HepG2 (cell line): ENCODE measurements around the gene GNRH2. TPM values are rescaled to one million over a fixed set of nuclear protein-coding genes. Genes with fewer than 3 reads are reported as not detected.

ENCODE experiments used
- ATAC-seq: fragments of 200-7000 bp; cut with Tn5 transposase; 3 replicates; pipeline ENCODE4 v1.9.1; 2020; ENCODE audit warnings: mild to moderate bottlenecking, moderate library complexity
- BruUV-seq: library from RNA; stranded (reverse); fragments of 400-500 nt; replicated peaks from 2 replicates; lab custom pipeline; 2021; lab: Mats Ljungman, UMichigan
- CTCF ChIA-PET: fragments of 300-600 bp; formaldehyde crosslinking; extraction: SDS; loops from one replicate; lab custom pipeline; 2021; ENCODE audit warnings: low total read pairs, inconsistent platforms, low intra/inter-chr PET ratio; lab: Yijun Ruan, JAX
- POLR2A ChIA-PET: fragments of 350-600 bp; sonication (Branson Sonifier 250); formaldehyde crosslinking; loops from one replicate; lab custom pipeline; 2020; ENCODE audit warnings: antibody characterized with exemption, inconsistent platforms; lab: Yijun Ruan, JAX
- DNase-seq: peaks from one replicate; pipeline ENCODE4 v3.0.0-alpha.2; 2015; ENCODE audit warnings: low spot score
- FAIRE-seq: peaks from 3 replicates; lab custom pipeline; 2011; peaks lifted over from hg19 to GRCh38; lab: Jason Lieb, UNC
- H2AFZ ChIP-seq: one replicate; pipeline ENCODE4 v1.6.1; 2011; ENCODE audit warnings: low read length, inconsistent platforms
- H3K27ac ChIP-seq: fragments of 300-600 bp; 3 replicates; pipeline ENCODE4 v1.8.0; 2011; ENCODE audit warnings: mixed run types, mild to moderate bottlenecking, mixed read lengths, low read length, inconsistent platforms; ENCODE audit not compliant: insufficient read depth; ENCODE audit errors: extremely low read length
- H3K27me3 ChIP-seq, 2 experiments: fragments of 200-600 bp in 1 of 2; 2 replicates in 1 of 2; 3 replicates in 1 of 2; pipeline versions ENCODE4 v1.6.0 to v1.8.0; 2011; ENCODE audit warnings: low read length in 2 of 2, mild to moderate bottlenecking in 2 of 2, moderate library complexity in 2 of 2, inconsistent platforms in 1 of 2; ENCODE audit not compliant: insufficient read depth in 2 of 2, control insufficient read depth in 1 of 2
- H3K36me3 ChIP-seq, 2 experiments: fragments of 200-600 bp in 1 of 2; replicated peaks in 1 of 2; 2 replicates in 1 of 2; 3 replicates in 1 of 2; pipeline versions ENCODE4 v1.5.1 to v1.8.0; 2011; ENCODE audit warnings: low read length in 2 of 2, inconsistent platforms in 1 of 2; ENCODE audit not compliant: insufficient read depth in 2 of 2, control insufficient read depth in 1 of 2
- H3K4me1 ChIP-seq: 2 replicates; pipeline ENCODE4 v1.5.1; 2012; ENCODE audit warnings: low read length, inconsistent platforms; ENCODE audit not compliant: insufficient read depth
- H3K4me2 ChIP-seq: 2 replicates; pipeline ENCODE4 v1.6.0; 2011; ENCODE audit warnings: low read depth, low read length, inconsistent platforms
- H3K4me3 ChIP-seq, 3 experiments: fragments of 200-600 bp in 1 of 3; sonication (generic), shearing (Covaris generic) in 1 of 3; replicated peaks in 1 of 3; 2 replicates each; pipeline ENCODE4 v1.5.1; 2011 to 2016; ENCODE audit warnings: low read length in 3 of 3, inconsistent platforms in 2 of 3, low read depth in 2 of 3, mild to moderate bottlenecking in 2 of 3, control low read depth in 1 of 3, mixed read lengths in 1 of 3; ENCODE audit not compliant: insufficient read depth in 1 of 3
- H3K79me2 ChIP-seq: one replicate; pipeline ENCODE4 v1.6.1; 2011; ENCODE audit warnings: low read length, inconsistent platforms; ENCODE audit not compliant: insufficient read depth
- H3K9ac ChIP-seq: 2 replicates; pipeline ENCODE4 v1.6.0; 2011; ENCODE audit warnings: mild to moderate bottlenecking, low read depth, low read length, inconsistent platforms; ENCODE audit not compliant: insufficient read depth
- H3K9me3 ChIP-seq: 2 replicates; pipeline ENCODE4 v1.5.1; 2012; ENCODE audit warnings: mild to moderate bottlenecking, low read length
- H4K20me1 ChIP-seq: 2 replicates; pipeline ENCODE4 v1.6.0; 2011; ENCODE audit warnings: inconsistent platforms, mild to moderate bottlenecking, low read length, moderate library complexity; ENCODE audit not compliant: insufficient read depth
- BRF2 ChIP-seq: sonication (generic); formaldehyde crosslinking; IDR thresholded peaks from 2 replicates; pipeline ENCODE4 v1.8.1; 2022; ENCODE audit warnings: mild to moderate bottlenecking, missing genetic modification reagents
- RBM39 ChIP-seq: fragments of 200-400 bp; formaldehyde crosslinking; IDR thresholded peaks from one replicate; pipeline ENCODE4 v1.6.1; 2018; ENCODE audit warnings: antibody characterized with exemption, mild to moderate bottlenecking, low read depth, low read length; ENCODE audit not compliant: poor library complexity, severe bottlenecking
- SP1 ChIP-seq, 2 experiments: fragments of 450-650 bp in 1 of 2; sonication (generic) in 1 of 2; formaldehyde crosslinking in 1 of 2; IDR thresholded peaks; 2 replicates each; pipeline versions ENCODE4 v1.4.0 to v1.6.1; 2016 to 2020; ENCODE audit warnings: missing genetic modification reagents in 1 of 2
- STAG1 ChIP-seq: sonication (generic); formaldehyde crosslinking; IDR thresholded peaks from 2 replicates; pipeline ENCODE4 v1.4.0; 2020; ENCODE audit warnings: missing genetic modification reagents
- TFDP1 ChIP-seq: IDR thresholded peaks from 2 replicates; pipeline ENCODE4 v1.6.1; 2016; ENCODE audit warnings: missing compliant biosample characterization, missing genetic modification reagents, borderline replicate concordance
- ZBTB40 ChIP-seq, 2 experiments: fragments of 450-650 bp in 1 of 2; sonication (generic) in 1 of 2; formaldehyde crosslinking in 1 of 2; IDR thresholded peaks; 2 replicates each; pipeline versions ENCODE4 v1.6.1 to v1.8.0; 2016 to 2022; ENCODE audit warnings: antibody characterized with exemption in 1 of 2, mild to moderate bottlenecking in 1 of 2, missing genetic modification reagents in 1 of 2
- ZNF235 ChIP-seq: sonication (generic); formaldehyde crosslinking; IDR thresholded peaks from 2 replicates; pipeline ENCODE4 v1.8.1; 2023; ENCODE audit warnings: mild to moderate bottlenecking, missing genetic modification reagents, borderline replicate concordance
- WGBS: methylation state at CpG from one replicate; pipeline ENCODE4 v1.1.6; 2017; ENCODE audit warnings: low lambda C conversion rate; 5-methylcytosine and 5-hydroxymethylcytosine counted together
- in situ Hi-C: cut with HindIII; loops from 2 replicates; pipeline ENCODE4 v1.10.0; 2017; ENCODE audit warnings: low pct_unique_long_range_greater_than_20kb; ENCODE audit not compliant: extremely low pct_ligation_motif_present
- intact Hi-C: fragments of 100-400 bp; cut with micrococcal nuclease; formaldehyde crosslinking; loops from one replicate; pipeline ENCODE4 v1.10.0; 2022; ENCODE audit not compliant: unreplicated experiment
- polyA plus RNA-seq, 8 experiments: library from polyadenylated mRNA; depleted of rRNA in 3 of 8; stranded (reverse) in 7 of 8; unstranded in 1 of 8; fragments of >200 nt; fragmentation: Illumina TruSeq in 4 of 8; extraction: Trizol in 4 of 8; gene quantifications; 2 replicates each; pipeline versions ENCODE4 v1.2.1 to v1.2.3, GENCODE V29; 2011 to 2016; ENCODE audit warnings: low read depth in 4 of 8, missing spikeins in 1 of 8, mixed read lengths in 1 of 8; ENCODE audit not compliant: insufficient read depth in 1 of 8
- total RNA-seq, 5 experiments: library from RNA; depleted of rRNA; stranded (reverse); fragments of >200 nt; fragmentation: Illumina TruSeq; extraction: Trizol; gene quantifications; 2 replicates each; pipeline ENCODE4 v1.2.3, GENCODE V29; 2016; ENCODE audit warnings: low read depth in 1 of 5

Gene GNRH2
- total and polyA plus RNA-seq, 2 of the 13 experiments (the other 11 are each of a cell fraction or from before 2014, with no cell fraction given), result 0.28 TPM; not detected in 1

DNA sequence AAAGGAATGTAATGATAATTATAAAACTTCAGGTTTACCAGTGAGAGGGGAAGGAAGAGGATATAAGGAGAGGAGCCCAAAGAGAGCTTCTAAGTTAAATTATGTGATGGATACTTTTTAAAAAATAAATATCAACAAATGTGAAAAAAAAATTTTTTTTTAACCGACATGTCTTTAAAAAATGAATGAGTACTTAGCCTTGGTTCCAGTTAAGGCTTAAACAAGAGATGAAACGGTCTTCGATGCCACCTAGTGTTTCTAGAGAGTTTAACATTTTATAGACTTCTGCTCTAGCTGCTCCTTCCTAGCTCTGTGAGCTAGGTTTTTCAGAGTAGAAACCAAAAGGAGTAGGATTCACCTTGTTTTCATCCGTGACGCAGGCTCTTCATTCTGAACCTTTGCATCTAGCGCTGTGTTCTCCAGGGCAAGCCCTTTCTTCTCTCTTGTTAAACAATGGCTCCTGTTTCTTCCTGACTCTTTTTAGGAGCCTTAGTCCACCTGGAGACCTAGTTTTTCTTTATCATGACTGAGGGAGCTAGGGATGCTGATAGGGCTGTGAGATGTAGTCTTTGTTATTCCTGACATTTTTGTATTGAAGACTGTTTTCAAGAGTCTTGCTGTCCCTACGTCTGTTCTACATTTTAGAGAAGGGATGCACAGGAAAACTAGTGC is 42.4 kb upstream of the GNRH2 start:
- Histone ChIP-seq H3K79me2 (no peaks in the 10 kb centered on the region), H3K36me3 (peaks cover 11 to 21% of the 10 kb centered on the region in 2 experiments), H3K4me1 (peaks cover 10% of the 10 kb centered on the region), H3K27me3 (no peaks in the 10 kb centered on the region), H3K4me2 (no peak overlapping the region), H3K27ac (no peak overlapping the region), H3K9me3 (no peaks in the 10 kb centered on the region), H2AFZ (no peak overlapping the region), H3K4me3 (no peak overlapping the region), H4K20me1 (no peaks in the 10 kb centered on the region), H3K9ac (no peak overlapping the region)
- POLR2A ChIA-PET, result no interaction called here
- FAIRE-seq, result no peak
- WGBS, result 96% methylated on average over 7 of the region's 7 CpGs
- TF ChIP-seq STAG1 (peak; percentile 30), BRF2 (no peak), TFDP1 (CRISPR knock-in tag) (no peak), RBM39 (no peak), ZBTB40 (IDR thresholded peaks at IDR 0.05) (no peak), ZBTB40 (CRISPR knock-in tag; IDR thresholded peaks at IDR 0.05) (no peak), SP1 (IDR thresholded peaks at IDR 0.05) (no peak), SP1 (CRISPR knock-in tag; IDR thresholded peaks at IDR 0.05) (no peak), ZNF235 (CRISPR knock-in tag) (no peak)
- in situ Hi-C loops (no loop called here), intact Hi-C loops (loop anchor here (5.0 kb wide), 1 partner anchor 89 kb away; no protein-coding TSS in a partner anchor)
- ATAC-seq, result no peak
- no TSS peak for BruUV-seq
- CTCF ChIA-PET, result no interaction called here
- DNase-seq, result no peak
